Measurements from ENCODE around the gene PGR.
"Not testable (repeated sequence)": the region's sequence is repeated elsewhere in the genome, so short reads cannot be mapped to it uniquely, and the experiment has no call there.

The PGR gene

DNA sequence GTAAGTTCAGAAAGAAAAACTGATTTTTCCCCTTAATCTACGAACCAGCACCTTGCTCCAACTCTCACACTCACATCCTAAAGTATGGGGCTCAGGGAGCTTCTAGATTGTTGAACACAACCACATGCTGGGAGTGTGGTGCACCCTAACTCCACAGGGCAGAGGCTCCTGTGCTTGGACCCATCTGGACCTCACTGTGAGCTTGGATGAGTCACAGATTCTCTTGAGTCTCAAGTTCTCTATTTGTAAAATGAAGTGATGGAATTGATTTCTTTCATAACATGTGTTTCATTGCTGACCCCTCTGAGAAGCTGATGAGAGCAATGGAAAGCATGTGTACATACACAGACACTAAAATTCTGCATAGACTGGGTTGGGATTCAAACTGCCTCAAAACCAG, 109.7 kb downstream of the PGR start:
- Histone ChIP-seq H3K4me2 (ENCODE audit: low read length) (no peak overlapping the region), H3K4me1 (ENCODE audit: low read length) (no peaks in the 10 kb centered on the region), H3K79me2 (ENCODE audit: low read length) (no peaks in the 10 kb centered on the region), H3K9me3 (ENCODE audit: insufficient read depth, low read length) (no peaks in the 10 kb centered on the region), H4K20me1 (ENCODE audit: insufficient read depth, low read length) (no peaks in the 10 kb centered on the region), H3K27ac (ENCODE audit: low read length) (no peak overlapping the region), H3K4me3 (ENCODE audit: low read length) (no peak overlapping the region), H3K27me3 (ENCODE audit: low read depth, low read length) (no peaks in the 10 kb centered on the region), H2AFZ (ENCODE audit: low read depth, low read length) (no peak overlapping the region), H3K36me3 (replicated peaks; ENCODE audit: low read depth, low read length) (no peaks in the 10 kb centered on the region), H3K9ac (ENCODE audit: low read length) (no peak overlapping the region)
- no peak for TF ChIP-seq EZH2phosphoT487 (IDR thresholded peaks at IDR 0.05; ENCODE audit: low read depth)
- TF ChIP-seq, protein P1, sequence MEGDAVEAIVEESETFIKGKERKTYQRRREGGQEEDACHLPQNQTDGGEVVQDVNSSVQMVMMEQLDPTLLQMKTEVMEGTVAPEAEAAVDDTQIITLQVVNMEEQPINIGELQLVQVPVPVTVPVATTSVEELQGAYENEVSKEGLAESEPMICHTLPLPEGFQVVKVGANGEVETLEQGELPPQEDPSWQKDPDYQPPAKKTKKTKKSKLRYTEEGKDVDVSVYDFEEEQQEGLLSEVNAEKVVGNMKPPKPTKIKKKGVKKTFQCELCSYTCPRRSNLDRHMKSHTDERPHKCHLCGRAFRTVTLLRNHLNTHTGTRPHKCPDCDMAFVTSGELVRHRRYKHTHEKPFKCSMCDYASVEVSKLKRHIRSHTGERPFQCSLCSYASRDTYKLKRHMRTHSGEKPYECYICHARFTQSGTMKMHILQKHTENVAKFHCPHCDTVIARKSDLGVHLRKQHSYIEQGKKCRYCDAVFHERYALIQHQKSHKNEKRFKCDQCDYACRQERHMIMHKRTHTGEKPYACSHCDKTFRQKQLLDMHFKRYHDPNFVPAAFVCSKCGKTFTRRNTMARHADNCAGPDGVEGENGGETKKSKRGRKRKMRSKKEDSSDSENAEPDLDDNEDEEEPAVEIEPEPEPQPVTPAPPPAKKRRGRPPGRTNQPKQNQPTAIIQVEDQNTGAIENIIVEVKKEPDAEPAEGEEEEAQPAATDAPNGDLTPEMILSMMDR (IDR thresholded peaks at IDR 0.05; ENCODE audit: low read depth, low read length): no peak

DNA sequence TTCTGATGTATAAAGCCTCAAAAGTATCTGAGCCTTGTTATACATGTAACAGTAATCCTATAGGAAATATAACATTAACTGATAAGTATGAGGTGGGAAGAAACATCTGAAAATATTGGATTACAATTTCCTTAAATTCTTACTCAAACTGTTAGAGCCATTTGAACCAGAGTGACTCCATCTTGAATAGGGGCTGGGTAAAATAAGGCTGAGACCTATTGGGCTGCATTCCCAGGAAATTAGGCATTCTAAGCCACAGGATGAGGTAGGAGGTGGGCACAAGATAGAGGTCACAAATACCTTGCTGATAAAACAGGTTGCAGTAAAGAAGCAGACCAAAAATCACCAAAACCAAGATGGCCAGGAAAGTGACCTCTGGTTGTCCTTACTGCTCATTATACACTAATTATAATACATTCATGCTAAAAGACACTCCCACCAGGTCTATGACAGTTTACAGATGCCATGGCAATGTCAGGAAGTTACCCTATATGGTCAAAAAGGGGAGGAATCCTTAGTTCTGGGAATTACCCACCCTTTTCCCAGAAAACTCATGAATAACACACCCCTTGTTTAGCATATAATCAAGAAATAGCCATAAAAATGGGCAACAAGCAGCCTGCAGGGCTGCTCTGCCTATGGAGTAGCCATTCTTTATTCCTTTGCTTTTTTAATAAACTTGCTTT, 114.9 kb downstream of the PGR start:
- no peak overlapping the region for H3K9ac ChIP-seq (ENCODE audit: low read length)
- H3K9me3 ChIP-seq (ENCODE audit: insufficient read depth, low read length): no peaks in the 10 kb centered on the region
- H3K4me1 ChIP-seq (ENCODE audit: low read length): peaks cover under 1% of the 10 kb centered on the region
- no peaks in the 10 kb centered on the region for H4K20me1 ChIP-seq (ENCODE audit: insufficient read depth, low read length)
- H3K79me2 ChIP-seq (ENCODE audit: low read length): no peaks in the 10 kb centered on the region
- TF ChIP-seq, protein P1 (IDR thresholded peaks at IDR 0.05; ENCODE audit: low read depth, low read length): no peak
- TF ChIP-seq EZH2phosphoT487 (IDR thresholded peaks at IDR 0.05; ENCODE audit: low read depth): no peak
- no peaks in the 10 kb centered on the region for H3K36me3 ChIP-seq (replicated peaks; ENCODE audit: low read depth, low read length)
- H3K4me2 ChIP-seq (ENCODE audit: low read length): no peak overlapping the region
- no peak overlapping the region for H2AFZ ChIP-seq (ENCODE audit: low read depth, low read length)
- H3K4me3 ChIP-seq (ENCODE audit: low read length): no peak overlapping the region
- H3K27ac ChIP-seq (ENCODE audit: low read length): no peak overlapping the region
- H3K27me3 ChIP-seq (ENCODE audit: low read depth, low read length): no peaks in the 10 kb centered on the region

DNA sequence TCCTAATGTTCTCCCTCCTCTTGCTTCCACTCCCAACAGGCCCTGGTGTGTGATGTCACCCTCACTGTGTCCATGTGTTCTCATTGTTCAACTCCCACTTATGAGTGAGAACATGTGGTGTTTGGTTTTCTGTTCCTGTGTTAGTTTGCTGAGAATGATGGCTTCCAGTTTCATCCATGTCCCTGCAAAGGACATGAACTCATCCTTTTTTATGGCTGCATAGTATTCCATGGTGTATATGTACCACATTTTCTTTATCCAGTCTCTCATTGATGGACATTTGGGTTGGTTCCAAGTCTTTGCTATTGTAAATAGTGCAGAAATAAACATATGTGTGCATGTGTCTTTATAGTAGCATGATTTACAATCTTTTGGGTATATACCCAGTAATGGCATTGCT, 115.9 kb downstream of the PGR start:
- not testable (repeated sequence) for H3K9ac ChIP-seq (ENCODE audit: low read length); H2AFZ ChIP-seq (ENCODE audit: low read depth, low read length); H3K4me3 ChIP-seq (ENCODE audit: low read length); H3K4me2 ChIP-seq (ENCODE audit: low read length); H3K36me3 ChIP-seq (replicated peaks; ENCODE audit: low read depth, low read length); H3K27ac ChIP-seq (ENCODE audit: low read length); H4K20me1 ChIP-seq (ENCODE audit: insufficient read depth, low read length); H3K79me2 ChIP-seq (ENCODE audit: low read length); H3K9me3 ChIP-seq (ENCODE audit: insufficient read depth, low read length); H3K27me3 ChIP-seq (ENCODE audit: low read depth, low read length)
- peaks cover 11% of the 10 kb centered on the region for H3K4me1 ChIP-seq (ENCODE audit: low read length)

DNA sequence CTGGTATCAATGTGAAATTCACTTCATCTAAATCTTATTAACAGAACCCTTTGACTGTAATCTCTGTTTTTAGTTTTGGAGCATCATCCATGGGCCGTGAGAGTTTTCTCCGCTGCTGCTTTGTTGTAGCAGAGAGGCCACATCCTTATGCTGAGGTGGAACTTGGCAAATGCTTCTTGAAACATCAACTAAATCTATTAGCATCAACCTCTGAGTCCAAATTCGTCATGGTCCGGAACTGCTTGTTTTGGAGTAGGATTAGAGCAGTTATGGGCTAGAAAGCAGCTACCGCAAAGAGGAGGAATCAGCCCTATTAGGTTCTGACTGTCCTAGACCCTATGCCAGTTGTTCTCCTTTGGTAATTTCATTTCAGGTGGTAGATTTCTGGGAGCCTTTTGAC, 117.7 kb downstream of the PGR start:
- Histone ChIP-seq H4K20me1 (ENCODE audit: insufficient read depth, low read length) (no peaks in the 10 kb centered on the region), H3K4me3 (ENCODE audit: low read length) (no peak overlapping the region), H3K9me3 (ENCODE audit: insufficient read depth, low read length) (no peaks in the 10 kb centered on the region), H3K4me2 (ENCODE audit: low read length) (no peak overlapping the region), H3K9ac (ENCODE audit: low read length) (no peak overlapping the region), H3K36me3 (replicated peaks; ENCODE audit: low read depth, low read length) (no peaks in the 10 kb centered on the region), H3K4me1 (ENCODE audit: low read length) (peaks cover 14% of the 10 kb centered on the region), H2AFZ (ENCODE audit: low read depth, low read length) (no peak overlapping the region), H3K27me3 (ENCODE audit: low read depth, low read length) (no peaks in the 10 kb centered on the region), H3K79me2 (ENCODE audit: low read length) (no peaks in the 10 kb centered on the region), H3K27ac (ENCODE audit: low read length) (no peak overlapping the region)
- TF ChIP-seq, protein P1 (IDR thresholded peaks at IDR 0.05; ENCODE audit: low read depth, low read length): no peak
- TF ChIP-seq EZH2phosphoT487 (IDR thresholded peaks at IDR 0.05; ENCODE audit: low read depth): no peak

Measured in OCI-LY3 (cell line).